DND-41 (cell line): Measurements from ENCODE around the gene NUDT22.

ENCODE experiments used
- ATAC-seq: fragments of 200-7000 bp; cut with Tn5 transposase; 3 replicates; pipeline ENCODE4 v1.9.1; 2021; ENCODE audit warnings: low read depth; ENCODE audit not compliant: insufficient read depth
- DNase-seq: peaks from one replicate; pipeline ENCODE4 v3.0.0-alpha.2; 2020
- H2AFZ ChIP-seq: 2 replicates; pipeline ENCODE4 v1.6.0; 2012; ENCODE audit warnings: low read depth, low read length
- H3K27ac ChIP-seq: 2 replicates; pipeline ENCODE4 v1.5.1; 2012; ENCODE audit warnings: low read length, inconsistent platforms
- H3K27me3 ChIP-seq: fragments of 200-600 bp; sonication (generic); 2 replicates; pipeline ENCODE4 v1.6.0; 2012; ENCODE audit warnings: low read length, mild to moderate bottlenecking, inconsistent platforms; ENCODE audit not compliant: insufficient read depth, poor library complexity
- H3K36me3 ChIP-seq: 2 replicates; pipeline ENCODE4 v1.5.1; 2012; ENCODE audit warnings: low read length, inconsistent platforms; ENCODE audit not compliant: insufficient read depth
- H3K4me1 ChIP-seq: 2 replicates; pipeline ENCODE4 v1.5.1; 2012; ENCODE audit warnings: mild to moderate bottlenecking, low read length; ENCODE audit not compliant: insufficient read depth
- H3K4me2 ChIP-seq: 2 replicates; pipeline ENCODE4 v1.6.0; 2012; ENCODE audit warnings: mild to moderate bottlenecking, moderate library complexity, low read length, inconsistent platforms; ENCODE audit not compliant: insufficient read depth
- H3K4me3 ChIP-seq, 2 experiments: fragments of 200-600 bp in 1 of 2; shearing (Covaris generic) in 1 of 2; 2 replicates each; pipeline ENCODE4 v1.5.1; 2012 to 2016; ENCODE audit warnings: inconsistent platforms in 2 of 2, low read length in 2 of 2, mild to moderate bottlenecking in 2 of 2, low read depth in 1 of 2, moderate library complexity in 1 of 2
- H3K79me2 ChIP-seq: 2 replicates; pipeline ENCODE4 v1.6.0; 2012; ENCODE audit warnings: low read length, inconsistent platforms; ENCODE audit not compliant: insufficient read depth
- H3K9ac ChIP-seq: 2 replicates; pipeline ENCODE4 v1.6.0; 2012; ENCODE audit warnings: low read depth, mild to moderate bottlenecking, inconsistent platforms, low read length, moderate library complexity
- H3K9me3 ChIP-seq: 2 replicates; pipeline ENCODE4 v1.5.1; 2012; ENCODE audit warnings: low read length, moderate library complexity, mild to moderate bottlenecking, inconsistent platforms; ENCODE audit not compliant: insufficient read depth, severe bottlenecking
- H4K20me1 ChIP-seq: 2 replicates; pipeline ENCODE4 v1.6.0; 2012; ENCODE audit warnings: low read length; ENCODE audit not compliant: insufficient read depth
- CTCF ChIP-seq: IDR thresholded peaks from 2 replicates; pipeline ENCODE4 v1.5.1; 2012; ENCODE audit warnings: borderline replicate concordance, low read length, moderate library complexity, mild to moderate bottlenecking; ENCODE audit not compliant: poor library complexity, severe bottlenecking; ENCODE audit errors: extremely low read depth
- EZH2 ChIP-seq: IDR thresholded peaks from 3 replicates; pipeline ENCODE4 v1.6.1; 2012; ENCODE audit warnings: borderline replicate concordance, low read depth, mild to moderate bottlenecking, moderate library complexity, low read length, inconsistent platforms; ENCODE audit not compliant: severe bottlenecking

Gene NUDT22

GRCh38 chr11:64261556-64262080 lies 35.5 kb downstream of the NUDT22 start:
- no peak overlapping the region for H3K27ac ChIP-seq
- H3K27me3 ChIP-seq, result no peaks in the 10 kb centered on the region
- H3K4me1 ChIP-seq, result no peaks in the 10 kb centered on the region
- H2AFZ ChIP-seq, result no peak overlapping the region
- no peak overlapping the region for H3K4me3 ChIP-seq
- H3K79me2 ChIP-seq, result no peaks in the 10 kb centered on the region
- H3K36me3 ChIP-seq, result peaks cover 46% of the 10 kb centered on the region
- TF ChIP-seq CTCF, result no peak
- TF ChIP-seq EZH2, result no peak
- no peak for DNase-seq
- no peak overlapping the region for H3K4me2 ChIP-seq
- no peaks in the 10 kb centered on the region for H4K20me1 ChIP-seq
- H3K9me3 ChIP-seq, result no peaks in the 10 kb centered on the region
- ATAC-seq, result no peak
- H3K9ac ChIP-seq, result no peak overlapping the region

GRCh38 chr11:64262271-64263002 lies 36.4 kb downstream of the NUDT22 start:
- H3K4me3 ChIP-seq, result no peak overlapping the region
- H3K9me3 ChIP-seq, result no peaks in the 10 kb centered on the region
- H3K79me2 ChIP-seq, result no peaks in the 10 kb centered on the region
- H3K36me3 ChIP-seq, result peaks cover 44% of the 10 kb centered on the region
- no peak for TF ChIP-seq CTCF
- TF ChIP-seq EZH2, result no peak
- no peak for DNase-seq
- H3K4me2 ChIP-seq, result no peak overlapping the region
- no peaks in the 10 kb centered on the region for H4K20me1 ChIP-seq
- no peak overlapping the region for H3K27ac ChIP-seq
- H3K4me1 ChIP-seq, result no peaks in the 10 kb centered on the region
- ATAC-seq, result no peak
- no peaks in the 10 kb centered on the region for H3K27me3 ChIP-seq
- H2AFZ ChIP-seq, result no peak overlapping the region
- no peak overlapping the region for H3K9ac ChIP-seq

GRCh38 chr11:64263021-64263946 lies 37.2 kb downstream of the NUDT22 start:
- TF ChIP-seq CTCF (no peak), EZH2 (no peak)
- H3K79me2 ChIP-seq, result peaks cover 1% of the 10 kb centered on the region; the same call in 1 of the 2 replicates
- H3K36me3 ChIP-seq, result peaks cover 44% of the 10 kb centered on the region
- H3K4me2 ChIP-seq, result no peak overlapping the region
- H3K9ac ChIP-seq, result no peak overlapping the region
- DNase-seq, result no peak
- H4K20me1 ChIP-seq, result no peaks in the 10 kb centered on the region
- H3K4me1 ChIP-seq, result peaks cover 5% of the 10 kb centered on the region
- no peaks in the 10 kb centered on the region for H3K9me3 ChIP-seq
- ATAC-seq, result no peak
- no peak overlapping the region for H2AFZ ChIP-seq
- H3K27me3 ChIP-seq, result no peaks in the 10 kb centered on the region
- no peak overlapping the region for H3K27ac ChIP-seq
- no peak overlapping the region for H3K4me3 ChIP-seq
